Epithelial cell of proximal tubule (primary cell): ENCODE measurements around the gene FTSJ3. TPM values are rescaled to one million over a fixed set of nuclear protein-coding genes. Genes with fewer than 3 reads are reported as not detected.

Experiments used
- DNase-seq: peaks from one replicate; pipeline ENCODE4 v3.0.0-alpha.2; 2011; ENCODE audit warnings: low read depth
- H3K4me3 ChIP-seq: 2 replicates; pipeline ENCODE4 v1.5.1; 2011; ENCODE audit warnings: low read depth, mild to moderate bottlenecking, low read length
- CTCF ChIP-seq: conservative IDR thresholded peaks from 2 replicates; pipeline ENCODE4 v1.5.1; 2012; ENCODE audit warnings: low read depth, mild to moderate bottlenecking, low read length
- total RNA-seq: library from RNA; depleted of rRNA; stranded (reverse); fragments of >200 nt; gene quantifications from 2 replicates; pipeline ENCODE4 v1.2.3, GENCODE V29; 2015

The FTSJ3 gene
- total RNA-seq, 1 donor from 2014 or later, result 71.7 TPM

GRCh38 chr17:63833741-63834373 lies 6.4 kb upstream of the FTSJ3 start:
- no peak overlapping the region for H3K4me3 ChIP-seq
- no peak for TF ChIP-seq CTCF
- no peak for DNase-seq

DNA sequence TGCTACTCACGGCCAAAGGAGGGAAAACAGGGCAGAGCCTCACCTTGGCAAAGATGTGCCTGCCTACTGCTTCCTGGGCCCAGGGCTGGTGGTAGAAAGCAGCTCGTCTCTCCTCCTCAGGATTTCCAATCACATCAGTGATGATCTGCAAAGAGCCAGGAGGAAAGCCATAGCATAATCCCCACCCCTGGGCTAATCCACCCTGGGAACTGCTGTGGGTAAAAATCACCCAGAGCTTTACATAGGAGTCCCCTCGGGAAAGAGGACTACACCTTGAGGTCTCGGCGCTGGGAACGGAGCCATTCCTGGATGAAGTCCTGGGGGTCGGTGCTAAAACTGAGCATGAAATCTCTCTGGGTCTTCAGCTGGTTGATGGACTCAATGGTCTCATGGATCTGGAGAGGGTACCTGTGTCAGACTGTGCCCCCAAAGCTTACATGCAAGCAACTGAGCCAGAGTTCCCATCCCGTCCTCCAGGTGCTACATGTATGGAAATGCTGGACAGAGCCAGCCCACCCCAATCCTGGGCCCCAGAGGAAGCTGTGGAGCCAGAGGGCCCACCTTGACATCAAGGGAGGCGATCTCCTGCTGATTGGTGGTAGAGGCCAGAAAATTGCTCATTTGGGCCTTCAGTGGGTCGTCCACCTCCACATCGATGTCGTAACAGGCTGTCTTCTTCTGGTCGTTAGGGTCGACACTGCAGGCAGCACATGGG lies 5.7 kb upstream of the FTSJ3 start:
- no peak for TF ChIP-seq CTCF
- H3K4me3 ChIP-seq, result no peak overlapping the region
- DNase-seq, result no peak

GRCh38 chr17:63832455-63832854 lies 5.0 kb upstream of the FTSJ3 start:
- DNase-seq, result no peak
- no peak for TF ChIP-seq CTCF
- H3K4me3 ChIP-seq, result no peak overlapping the region

DNA sequence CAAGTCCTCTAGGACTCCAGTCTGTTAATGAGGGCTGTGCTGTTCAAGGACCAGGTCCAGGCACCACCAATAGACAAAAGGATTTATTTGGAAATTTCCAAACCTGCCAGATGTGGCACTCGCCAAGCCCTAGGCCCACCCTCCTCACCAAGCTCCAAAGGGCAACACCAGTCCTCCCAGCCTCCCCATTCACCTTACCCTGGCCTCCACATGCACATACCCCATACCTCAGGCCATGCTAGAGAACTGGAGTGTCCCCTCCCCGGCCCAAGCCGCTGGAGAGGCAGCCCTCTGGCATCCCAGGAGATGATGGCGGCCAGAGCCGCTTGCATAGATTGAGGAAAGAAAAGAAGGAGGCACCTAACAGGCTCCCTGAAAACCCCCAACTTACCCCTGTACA lies 4.6 kb upstream of the FTSJ3 start:
- TF ChIP-seq CTCF, result no peak
- H3K4me3 ChIP-seq, result no peak overlapping the region
- DNase-seq, result no peak

GRCh38 chr17:63831505-63831904 lies 4.0 kb upstream of the FTSJ3 start:
- DNase-seq, result no peak
- H3K4me3 ChIP-seq, result no peak overlapping the region
- no peak for TF ChIP-seq CTCF

- no peak for DNase-seq
- TF ChIP-seq CTCF, result no peak
- no peak overlapping the region for H3K4me3 ChIP-seq
These were observed 3.5 kb upstream of the FTSJ3 start for GRCh38 chr17:63830904-63831491.
